Uterus (tissue), 2 donors: ENCODE results near the gene TMEM176B.

ENCODE experiments used
- CTCF ChIP-seq, 4 experiments: fragments of 200-600 bp in 2 of 4; fragments of 450-650 bp in 2 of 4; sonication (generic) in 2 of 4; IDR thresholded peaks; one replicate each; pipeline ENCODE4 v1.5.1; 2016 to 2019; ENCODE audit warnings: antibody characterized with exemption in 4 of 4, mild to moderate bottlenecking in 2 of 4, moderate library complexity in 1 of 4
- POLR2A ChIP-seq, 2 donors: fragments of 450-650 bp; IDR thresholded peaks; one replicate each; pipeline ENCODE4 v1.6.1; 2016; ENCODE audit warnings: antibody characterized with exemption in 2 of 2, mild to moderate bottlenecking in 1 of 2, moderate library complexity in 1 of 2

DNA sequence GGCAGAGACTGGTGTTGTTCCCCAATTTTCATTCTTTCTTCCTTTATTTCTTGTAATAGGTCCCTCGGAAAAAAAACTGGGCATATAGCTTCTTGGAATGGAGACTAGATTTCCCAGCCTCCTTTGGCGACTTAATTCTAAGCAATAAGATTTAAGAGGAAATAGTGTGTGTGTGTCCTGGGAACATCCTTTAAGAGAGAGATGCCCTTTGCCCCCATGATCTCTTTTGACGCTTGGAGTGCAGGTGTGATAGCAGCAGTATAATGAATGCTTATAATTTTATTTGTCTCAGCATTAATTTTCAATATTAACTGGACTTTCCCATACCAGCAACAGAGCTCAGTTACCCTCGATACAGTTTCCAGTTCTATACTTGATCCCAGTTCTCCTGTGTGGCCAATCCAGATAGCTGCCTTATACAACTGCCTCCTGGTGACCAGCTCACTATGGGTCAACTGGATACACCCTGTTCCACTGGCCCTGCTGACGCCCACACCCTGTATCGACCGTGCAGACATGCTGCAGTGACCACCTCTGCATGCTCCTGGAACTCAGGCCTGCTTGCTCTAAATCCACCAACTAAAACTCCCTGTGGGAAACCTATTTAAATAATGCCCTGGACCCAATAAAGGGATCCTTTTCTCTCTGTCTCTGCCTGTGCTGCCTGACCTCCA is 14.3 kb upstream of the TMEM176B start:
- TF ChIP-seq CTCF (IDR thresholded peaks at IDR 0.05) (no peak), POLR2A (IDR thresholded peaks at IDR 0.05) (no peak)
